Measurements from ENCODE around the gene AMBN. TPM values are rescaled to one million over a fixed set of nuclear protein-coding genes. Genes with fewer than 3 reads are reported as not detected.

The AMBN gene
- total RNA-seq, 1 experiment from 2014 or later = not detected

DNA sequence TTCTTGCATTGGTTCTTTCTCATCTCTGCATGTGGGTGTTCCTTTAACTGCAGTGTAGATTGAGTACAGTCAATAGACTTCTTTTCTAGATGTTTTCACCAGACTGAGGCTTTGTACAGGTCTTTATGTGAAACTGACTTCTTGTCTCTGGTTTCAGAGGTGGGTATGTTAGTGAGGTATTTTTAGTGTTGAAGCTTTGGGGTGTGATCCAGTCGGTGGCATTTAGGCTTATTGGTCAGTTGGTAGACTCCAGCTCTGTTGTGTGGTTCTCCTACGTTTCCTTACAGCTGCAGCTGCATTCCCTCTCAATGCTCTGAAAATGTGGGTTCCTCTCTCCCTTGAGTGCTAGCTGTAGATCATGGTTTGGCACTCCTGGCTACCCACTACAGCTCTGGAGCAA is 21.3 kb upstream of the AMBN start:
- DNase-seq = no peak
- intact Hi-C loops (cut with micrococcal nuclease; ENCODE audit: unreplicated experiment) = no loop called here
- H2AFZ ChIP-seq = no peak overlapping the region
- no peaks in the 10 kb centered on the region for H3K79me2 ChIP-seq (ENCODE audit: low read depth)
- ChIA-PET CTCF (no interaction called here), POLR2A (ENCODE audit: unreplicated experiment) (no interaction called here)
- no peak overlapping the region for H3K4me2 ChIP-seq
- no peaks in the 10 kb centered on the region for H3K9me2 ChIP-seq (ENCODE audit: insufficient read depth)
- H3K36me3 ChIP-seq (ENCODE audit: low read depth) = no peaks in the 10 kb centered on the region
- no peaks in the 10 kb centered on the region for H4K20me1 ChIP-seq (ENCODE audit: insufficient read depth)
- no TSS peak for BruUV-seq (replicated peaks)
- no peak overlapping the region for H3K27ac ChIP-seq
- H3K27me3 ChIP-seq (ENCODE audit: insufficient read depth, low read depth) = no peaks in the 10 kb centered on the region
- H3K4me3 ChIP-seq = no peak overlapping the region
- H3F3A ChIP-seq (ENCODE audit: insufficient read depth, low read depth) = no peaks in the 10 kb centered on the region
- H3K4me1 ChIP-seq (replicated peaks; ENCODE audit: insufficient read depth) = no peaks in the 10 kb centered on the region
- H3K9me3 ChIP-seq (ENCODE audit: insufficient read depth, low read depth) = no peaks in the 10 kb centered on the region
- TF ChIP-seq EZH2 (IDR thresholded peaks at IDR 0.05; ENCODE audit: low read depth) = no peak
- no peak for TF ChIP-seq CTCF (conservative IDR thresholded peaks at IDR 0.05)

- no peak overlapping the region for H3K27ac ChIP-seq
- ChIA-PET CTCF (no interaction called here), POLR2A (ENCODE audit: unreplicated experiment) (no interaction called here)
- intact Hi-C loops (cut with micrococcal nuclease; ENCODE audit: unreplicated experiment) = no loop called here
- H2AFZ ChIP-seq = no peak overlapping the region
- H3K4me3 ChIP-seq = no peak overlapping the region
- H3K4me1 ChIP-seq (replicated peaks; ENCODE audit: insufficient read depth) = no peaks in the 10 kb centered on the region
- no peak overlapping the region for H3K4me2 ChIP-seq
- H3F3A ChIP-seq (ENCODE audit: insufficient read depth, low read depth) = no peaks in the 10 kb centered on the region
- BruUV-seq (replicated peaks) = no TSS peak
- no peak for TF ChIP-seq EZH2 (IDR thresholded peaks at IDR 0.05; ENCODE audit: low read depth)
- no peak for TF ChIP-seq CTCF (conservative IDR thresholded peaks at IDR 0.05)
- H3K9me3 ChIP-seq (ENCODE audit: insufficient read depth, low read depth) = no peaks in the 10 kb centered on the region
- no peaks in the 10 kb centered on the region for H4K20me1 ChIP-seq (ENCODE audit: insufficient read depth)
- no peak for DNase-seq
- H3K9me2 ChIP-seq (ENCODE audit: insufficient read depth) = no peaks in the 10 kb centered on the region
- H3K27me3 ChIP-seq (ENCODE audit: insufficient read depth, low read depth) = no peaks in the 10 kb centered on the region
- no peaks in the 10 kb centered on the region for H3K36me3 ChIP-seq (ENCODE audit: low read depth)
- H3K79me2 ChIP-seq (ENCODE audit: low read depth) = no peaks in the 10 kb centered on the region
Measured at GRCh38 chr4:70571772-70572171, 20.3 kb upstream of the AMBN start.

DNA sequence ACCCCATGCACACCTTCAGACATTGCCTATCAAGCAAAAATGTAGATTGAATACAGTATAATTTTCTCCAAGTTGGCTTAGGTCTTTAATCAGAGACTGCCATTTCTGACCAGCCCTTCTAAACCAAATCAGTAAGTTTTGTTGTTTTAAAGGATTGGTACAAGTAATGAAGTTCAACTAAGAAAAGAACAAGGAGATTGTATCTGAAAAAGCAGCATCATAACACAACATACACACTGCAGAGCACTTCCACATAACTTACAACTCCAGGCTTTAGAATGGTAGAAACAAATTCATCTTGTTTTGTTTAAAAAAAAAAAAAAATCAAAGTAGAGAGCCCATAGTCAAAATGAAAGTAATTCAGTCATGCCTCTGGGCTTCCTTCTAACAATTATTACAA is 16.1 kb upstream of the AMBN start:
- intact Hi-C loops (cut with micrococcal nuclease; ENCODE audit: unreplicated experiment) = no loop called here
- no peak overlapping the region for H3K4me2 ChIP-seq
- no peak overlapping the region for H2AFZ ChIP-seq
- no peak overlapping the region for H3K27ac ChIP-seq
- ChIA-PET CTCF (no interaction called here), POLR2A (ENCODE audit: unreplicated experiment) (no interaction called here)
- TF ChIP-seq EZH2 (IDR thresholded peaks at IDR 0.05; ENCODE audit: low read depth) = no peak
- no peak for TF ChIP-seq CTCF (conservative IDR thresholded peaks at IDR 0.05)
- no peaks in the 10 kb centered on the region for H3K9me2 ChIP-seq (ENCODE audit: insufficient read depth)
- H3K4me3 ChIP-seq = no peak overlapping the region
- no peak for DNase-seq
- H3K9me3 ChIP-seq (ENCODE audit: insufficient read depth, low read depth) = no peaks in the 10 kb centered on the region
- H3F3A ChIP-seq (ENCODE audit: insufficient read depth, low read depth) = no peaks in the 10 kb centered on the region
- no peaks in the 10 kb centered on the region for H3K79me2 ChIP-seq (ENCODE audit: low read depth)
- no peaks in the 10 kb centered on the region for H3K27me3 ChIP-seq (ENCODE audit: insufficient read depth, low read depth)
- BruUV-seq (replicated peaks) = no TSS peak
- H3K36me3 ChIP-seq (ENCODE audit: low read depth) = no peaks in the 10 kb centered on the region
- no peaks in the 10 kb centered on the region for H4K20me1 ChIP-seq (ENCODE audit: insufficient read depth)
- H3K4me1 ChIP-seq (replicated peaks; ENCODE audit: insufficient read depth) = no peaks in the 10 kb centered on the region
